IPS-11a (cell line): ENCODE data around the gene HADHA.
"Not testable (repeated sequence)": the region's sequence is repeated elsewhere in the genome, so short reads cannot be mapped to it uniquely, and the experiment has no call there.

ENCODE experiments used
- H3K4me3 ChIP-seq: one replicate; pipeline ENCODE4 v1.5.1; 2013; ENCODE audit warnings: low read depth, low read length, control low read depth

HADHA gene

GRCh38 chr2:26244309-26245230, at the start of gene HADHA, which contains the start of gene HADHB:
HADHA (minus strand) TSS chr2:26244632; CDS start chr2:26244596, 36 bp downstream.
HADHB (plus strand) TSS chr2:26244939; CDS start chr2:26254255, 9,316 bp downstream.
- peak within 1 kb of the TSS; percentile 97 for H3K4me3 ChIP-seq

DNA sequence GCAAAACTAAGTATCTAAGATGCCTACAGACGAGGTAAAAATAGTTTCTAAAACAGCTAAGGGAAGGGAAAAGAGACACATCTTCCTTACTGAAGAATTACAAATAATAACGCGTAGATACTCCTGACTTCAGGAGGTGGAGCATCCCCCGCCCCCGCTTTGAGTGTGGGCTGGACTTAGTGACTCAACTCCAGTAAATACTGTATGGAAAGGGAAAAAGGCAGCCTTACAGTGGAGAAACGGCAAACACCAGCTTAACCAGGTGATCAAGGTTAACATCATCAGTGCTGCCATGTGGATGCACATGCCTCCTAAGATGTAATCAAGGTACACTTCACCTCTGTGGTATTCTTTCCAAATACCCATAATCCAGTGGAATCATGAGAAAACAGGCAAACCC, 48.2 kb upstream of the HADHA start:
- H3K4me3 ChIP-seq, result no peak overlapping the region

DNA sequence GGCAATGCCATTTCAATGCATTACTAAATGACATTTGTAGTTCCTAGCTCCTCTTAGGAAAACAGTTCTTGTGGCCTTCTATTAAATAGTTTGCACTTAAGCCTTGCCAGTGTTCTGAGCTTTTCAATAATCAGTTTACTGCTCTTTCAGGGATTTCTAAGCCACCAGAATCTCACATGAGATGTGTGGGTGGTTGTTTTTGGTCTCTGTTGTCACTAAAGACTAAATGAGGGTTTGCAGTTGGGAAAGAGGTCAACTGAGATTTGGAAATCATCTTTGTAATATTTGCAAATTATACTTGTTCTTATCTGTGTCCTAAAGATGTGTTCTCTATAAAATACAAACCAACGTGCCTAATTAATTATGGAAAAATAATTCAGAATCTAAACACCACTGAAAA, 45.6 kb upstream of the HADHA start:
- H3K4me3 ChIP-seq, result no peak overlapping the region

GRCh38 chr2:26285931-26286330, 41.5 kb upstream of the HADHA start:
- no peak overlapping the region for H3K4me3 ChIP-seq

- H3K4me3 ChIP-seq, result no peak overlapping the region
Measured at GRCh38 chr2:26284132-26284531, 39.7 kb upstream of the HADHA start.

- H3K4me3 ChIP-seq, result no peak overlapping the region
Measured at GRCh38 chr2:26283606-26284005, 39.2 kb upstream of the HADHA start.

DNA sequence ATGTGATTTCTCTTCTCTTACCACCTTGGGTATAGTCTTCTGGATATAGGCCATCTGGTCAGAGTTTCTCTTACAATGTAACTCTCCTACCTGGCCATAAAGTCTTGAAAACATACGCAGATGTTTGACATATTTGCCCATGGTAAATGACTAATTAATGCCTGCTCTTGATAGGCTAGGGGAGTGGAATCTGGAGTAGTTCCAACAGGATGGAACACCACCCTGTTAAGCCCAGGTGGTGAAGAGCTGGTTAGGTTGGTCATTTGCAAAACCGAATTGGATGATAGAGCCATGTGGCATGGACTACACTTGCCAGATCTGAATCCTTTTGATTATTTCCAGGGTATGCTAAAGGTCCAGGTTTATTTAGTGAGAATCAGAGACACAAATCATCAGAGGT, 36.8 kb upstream of the HADHA start:
- H3K4me3 ChIP-seq, result no peak overlapping the region

- no peak overlapping the region for H3K4me3 ChIP-seq
Measured at GRCh38 chr2:26279886-26280285, 35.5 kb upstream of the HADHA start.

GRCh38 chr2:26276484-26277227, 32.2 kb upstream of the HADHA start:
- no peak overlapping the region for H3K4me3 ChIP-seq

DNA sequence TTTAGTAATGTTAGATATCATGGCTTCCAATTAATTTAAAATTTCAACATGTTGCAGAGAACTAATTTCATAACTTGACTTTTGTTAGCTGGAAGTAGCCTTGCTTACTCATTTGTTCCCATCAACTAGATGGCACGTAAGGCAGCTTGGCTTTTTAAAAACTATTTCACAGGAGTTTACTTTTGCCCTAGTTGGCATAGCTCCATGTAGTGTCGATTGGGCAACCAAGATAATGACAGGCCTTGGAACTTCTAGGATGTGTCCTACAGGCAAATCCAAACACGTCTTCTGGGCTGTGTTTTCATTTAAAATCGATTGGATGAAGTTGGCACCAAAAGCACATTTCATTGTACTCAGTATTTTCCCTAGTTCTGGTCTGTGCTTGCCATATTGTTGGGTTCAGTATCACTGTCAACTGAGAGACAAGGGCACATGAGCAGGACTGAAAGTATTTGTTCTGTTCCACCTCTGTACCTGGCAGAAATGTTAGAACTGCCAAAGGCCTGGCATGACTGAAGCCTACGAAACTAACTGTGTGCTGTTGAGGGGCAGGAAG, 29.7 kb upstream of the HADHA start:
- no peak overlapping the region for H3K4me3 ChIP-seq

- H3K4me3 ChIP-seq, result no peak overlapping the region
Measured at GRCh38 chr2:26273501-26273900, 29.1 kb upstream of the HADHA start.

DNA sequence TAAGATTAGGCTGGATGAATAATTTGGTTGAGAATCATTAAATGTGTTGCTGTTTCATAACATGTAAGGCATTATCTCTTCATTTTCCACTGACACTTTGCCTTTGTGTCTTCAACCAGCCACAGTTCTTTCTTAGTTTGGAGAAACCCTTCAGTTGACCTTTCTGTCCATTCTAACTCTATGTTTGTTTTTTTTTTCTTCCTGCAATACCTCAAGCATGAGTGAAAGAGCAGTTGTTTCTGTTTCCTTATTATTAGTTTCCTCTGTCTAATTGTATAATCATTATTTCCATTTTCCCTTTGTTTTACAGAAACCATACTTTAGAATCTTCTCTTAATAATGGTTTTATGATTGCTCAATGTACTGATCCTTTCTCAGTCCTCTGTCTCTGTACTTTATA, 25.9 kb upstream of the HADHA start:
- no peak overlapping the region for H3K4me3 ChIP-seq

DNA sequence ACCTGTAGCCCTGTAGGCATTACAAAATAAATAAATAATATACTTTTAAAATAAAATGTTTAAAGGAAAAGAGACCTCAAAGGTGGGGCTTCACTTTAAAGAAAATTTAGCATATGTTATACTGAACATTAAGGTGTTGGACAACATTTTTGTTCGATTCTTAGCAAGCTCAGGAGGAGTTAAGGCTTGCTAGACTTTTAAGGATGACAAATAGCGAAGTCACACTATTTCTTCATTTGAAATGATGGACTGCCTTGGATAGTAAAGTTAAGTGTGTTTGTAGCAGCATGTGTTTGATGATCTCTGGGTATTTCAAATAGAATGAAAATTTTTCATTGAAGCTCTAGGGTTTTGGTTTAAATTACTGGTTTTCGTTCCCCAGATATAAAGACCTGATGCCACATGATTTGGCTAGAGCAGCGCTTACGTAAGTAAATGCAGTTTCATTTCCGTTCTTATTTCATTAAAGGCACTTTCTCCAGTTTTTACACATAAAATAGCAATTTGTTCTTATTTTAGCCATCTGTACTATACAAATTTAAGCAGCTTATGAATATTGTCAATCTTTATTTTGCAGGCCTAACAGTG, 25.2 kb upstream of the HADHA start:
- no peak overlapping the region for H3K4me3 ChIP-seq

DNA sequence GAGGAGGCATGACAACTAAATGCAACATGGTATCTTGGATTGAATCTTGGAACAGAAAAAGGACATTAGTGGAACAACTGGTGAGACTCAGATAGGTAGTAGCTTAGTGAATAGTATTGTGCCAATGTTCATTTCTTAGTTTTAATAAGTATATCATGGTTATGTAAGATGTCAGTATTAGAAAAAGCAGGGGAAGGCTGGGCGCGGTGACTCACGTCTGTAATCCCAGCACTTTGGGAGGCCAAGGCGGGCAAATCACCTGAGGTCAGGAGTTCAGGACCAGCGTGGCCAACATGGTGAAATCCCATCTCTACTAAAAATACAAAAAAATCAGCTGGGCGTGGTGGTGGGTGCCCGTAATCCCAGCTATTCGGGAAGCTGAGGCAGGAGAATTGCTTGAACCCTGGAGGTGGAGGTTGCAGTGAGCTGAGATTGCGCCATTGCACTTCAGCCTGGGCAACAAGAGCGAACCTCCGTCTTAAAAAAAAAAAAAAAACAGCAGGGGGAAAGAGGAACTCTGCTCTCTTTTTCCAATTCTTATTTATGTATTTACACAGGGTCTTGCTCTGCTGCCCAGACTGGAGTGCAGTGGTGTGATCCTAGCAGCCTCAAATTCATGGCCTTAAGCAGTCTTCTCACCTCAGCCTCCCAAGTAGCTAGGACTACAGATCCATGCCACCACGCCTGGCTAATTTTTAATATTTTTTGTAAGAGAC, 24.4 kb upstream of the HADHA start:
- not testable (repeated sequence) for H3K4me3 ChIP-seq

DNA sequence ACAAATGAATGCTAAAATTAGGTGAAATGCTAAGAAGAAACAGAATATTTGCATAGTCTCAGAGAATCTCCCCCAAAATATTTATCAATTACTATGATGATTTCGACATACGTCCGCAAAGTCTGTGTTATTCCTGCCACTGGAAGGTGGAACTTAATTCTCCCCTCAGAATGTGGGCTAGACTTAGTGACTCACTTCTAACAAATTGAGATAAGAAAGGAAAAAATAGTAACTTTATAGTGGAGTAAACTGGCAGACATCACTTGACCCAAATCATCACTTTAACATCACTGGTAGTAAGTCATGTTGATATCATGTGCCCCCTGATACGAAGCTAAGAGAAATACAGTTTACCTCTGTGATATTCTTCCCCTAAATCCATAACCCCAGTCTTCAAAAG, 23.8 kb upstream of the HADHA start:
- no peak overlapping the region for H3K4me3 ChIP-seq

DNA sequence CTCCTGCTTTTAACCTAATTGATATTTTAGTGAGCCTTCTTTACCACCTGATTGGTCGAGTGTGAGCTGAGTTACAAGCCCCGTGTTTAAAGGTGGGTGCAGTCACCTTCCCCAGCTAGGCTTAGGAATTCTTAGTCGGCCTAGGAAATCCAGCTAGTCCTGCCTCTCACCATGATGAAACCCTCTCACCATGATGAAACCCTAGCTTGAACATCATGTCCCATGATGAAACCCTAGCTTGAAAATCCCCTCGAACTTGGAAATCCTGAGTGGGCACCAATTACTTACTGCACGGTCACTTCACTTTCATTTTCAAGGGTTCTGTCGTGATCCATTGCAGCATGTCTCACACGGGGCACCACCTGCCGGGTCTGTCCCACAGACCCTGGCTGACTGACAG, 14.4 kb upstream of the HADHA start:
- H3K4me3 ChIP-seq, result not testable (repeated sequence)

GRCh38 chr2:26255759-26256384, 11.4 kb upstream of the HADHA start:
- no peak overlapping the region for H3K4me3 ChIP-seq

DNA sequence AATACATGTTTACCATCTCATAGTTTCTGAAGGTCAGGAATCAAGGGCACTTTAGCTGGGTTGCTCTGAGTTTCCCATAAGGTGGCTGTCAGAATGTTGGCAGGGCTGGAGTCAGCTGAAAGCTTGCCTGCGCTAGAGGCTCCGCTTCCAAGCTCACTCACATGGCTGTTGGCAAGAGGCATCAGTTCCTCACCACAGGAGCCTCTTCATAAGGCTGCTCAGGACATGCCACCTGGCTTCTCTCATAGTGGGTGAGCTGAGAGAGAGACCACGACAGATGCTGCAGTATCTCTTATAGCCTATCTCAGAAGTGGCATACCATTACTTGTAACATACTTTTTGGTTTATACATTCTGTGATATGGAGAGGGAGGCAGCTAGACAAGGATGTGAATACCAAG, 7.5 kb upstream of the HADHA start:
- no peak overlapping the region for H3K4me3 ChIP-seq

DNA sequence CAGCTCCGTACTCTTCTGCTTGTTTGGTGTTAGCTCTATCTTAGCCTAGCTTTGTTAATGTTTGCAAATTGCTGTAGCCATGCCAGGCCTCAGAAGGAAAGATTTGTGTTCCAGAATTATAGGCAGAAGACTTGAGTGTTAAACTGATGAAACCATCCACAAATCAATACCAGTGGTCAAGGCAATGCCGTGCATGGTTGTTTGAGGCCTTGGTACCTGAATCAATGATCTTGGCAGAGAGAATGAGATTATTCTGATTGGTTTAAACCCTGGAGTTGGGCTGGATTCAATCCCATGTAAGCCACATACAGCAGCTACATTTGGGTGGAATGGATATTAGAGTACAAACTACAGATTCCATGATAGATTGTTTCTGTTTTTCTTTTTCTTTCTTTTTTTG, 5.2 kb upstream of the HADHA start:
- no peak overlapping the region for H3K4me3 ChIP-seq

GRCh38 chr2:26246818-26247217, 2.4 kb upstream of the HADHA start:
- H3K4me3 ChIP-seq, result no peak overlapping the region
